IPS-15b (cell line): ENCODE results near the gene RPL14.

Experiments
- H3K27me3 ChIP-seq: one replicate; pipeline ENCODE4 v1.6.1; 2013; ENCODE audit warnings: low read length; ENCODE audit not compliant: control insufficient read depth, insufficient read depth
- H3K36me3 ChIP-seq: one replicate; pipeline ENCODE4 v1.6.1; 2013; ENCODE audit warnings: low read length; ENCODE audit not compliant: control insufficient read depth, insufficient read depth
- H3K4me1 ChIP-seq: one replicate; pipeline ENCODE4 v1.6.1; 2013; ENCODE audit warnings: mild to moderate bottlenecking, low read length; ENCODE audit not compliant: control insufficient read depth, insufficient read depth
- H3K4me3 ChIP-seq: one replicate; pipeline ENCODE4 v1.5.1; 2013; ENCODE audit warnings: low read depth, low read length
- H3K9ac ChIP-seq: one replicate; pipeline ENCODE4 v1.6.1; 2013; ENCODE audit warnings: low read depth, mild to moderate bottlenecking, low read length
- H3K9me3 ChIP-seq: one replicate; pipeline ENCODE4 v1.6.1; 2013; ENCODE audit warnings: mild to moderate bottlenecking, low read length; ENCODE audit not compliant: control insufficient read depth, insufficient read depth

Gene RPL14

GRCh38 chr3:40464339-40465110, 7.4 kb downstream of the RPL14 start:
- no peaks in the 10 kb centered on the region for H3K9me3 ChIP-seq
- no peaks in the 10 kb centered on the region for H3K27me3 ChIP-seq
- H3K4me1 ChIP-seq: no peaks in the 10 kb centered on the region
- H3K9ac ChIP-seq: no peak overlapping the region
- peaks cover 22% of the 10 kb centered on the region for H3K36me3 ChIP-seq
- H3K4me3 ChIP-seq: no peak overlapping the region

GRCh38 chr3:40465111-40465407, 7.9 kb downstream of the RPL14 start:
- Histone ChIP-seq H3K4me1 (no peaks in the 10 kb centered on the region), H3K9me3 (no peaks in the 10 kb centered on the region), H3K36me3 (peaks cover 18% of the 10 kb centered on the region), H3K27me3 (no peaks in the 10 kb centered on the region), H3K9ac (no peak overlapping the region), H3K4me3 (no peak overlapping the region)

GRCh38 chr3:40465456-40465855, 8.3 kb downstream of the RPL14 start:
- Histone ChIP-seq H3K36me3 (peaks cover 14% of the 10 kb centered on the region), H3K9me3 (no peaks in the 10 kb centered on the region), H3K27me3 (no peaks in the 10 kb centered on the region), H3K4me1 (no peaks in the 10 kb centered on the region), H3K9ac (no peak overlapping the region), H3K4me3 (no peak overlapping the region)

- Histone ChIP-seq H3K36me3 (peaks cover 2% of the 10 kb centered on the region), H3K4me1 (no peaks in the 10 kb centered on the region), H3K9ac (no peak overlapping the region), H3K4me3 (no peak overlapping the region), H3K9me3 (no peaks in the 10 kb centered on the region), H3K27me3 (no peaks in the 10 kb centered on the region)
Observed at GRCh38 chr3:40468018-40468417, 10.9 kb downstream of the RPL14 start.

GRCh38 chr3:40470701-40471100, 13.6 kb downstream of the RPL14 start:
- Histone ChIP-seq H3K27me3 (no peaks in the 10 kb centered on the region), H3K4me1 (no peaks in the 10 kb centered on the region), H3K36me3 (no peaks in the 10 kb centered on the region), H3K4me3 (no peak overlapping the region), H3K9ac (no peak overlapping the region), H3K9me3 (no peaks in the 10 kb centered on the region)

DNA sequence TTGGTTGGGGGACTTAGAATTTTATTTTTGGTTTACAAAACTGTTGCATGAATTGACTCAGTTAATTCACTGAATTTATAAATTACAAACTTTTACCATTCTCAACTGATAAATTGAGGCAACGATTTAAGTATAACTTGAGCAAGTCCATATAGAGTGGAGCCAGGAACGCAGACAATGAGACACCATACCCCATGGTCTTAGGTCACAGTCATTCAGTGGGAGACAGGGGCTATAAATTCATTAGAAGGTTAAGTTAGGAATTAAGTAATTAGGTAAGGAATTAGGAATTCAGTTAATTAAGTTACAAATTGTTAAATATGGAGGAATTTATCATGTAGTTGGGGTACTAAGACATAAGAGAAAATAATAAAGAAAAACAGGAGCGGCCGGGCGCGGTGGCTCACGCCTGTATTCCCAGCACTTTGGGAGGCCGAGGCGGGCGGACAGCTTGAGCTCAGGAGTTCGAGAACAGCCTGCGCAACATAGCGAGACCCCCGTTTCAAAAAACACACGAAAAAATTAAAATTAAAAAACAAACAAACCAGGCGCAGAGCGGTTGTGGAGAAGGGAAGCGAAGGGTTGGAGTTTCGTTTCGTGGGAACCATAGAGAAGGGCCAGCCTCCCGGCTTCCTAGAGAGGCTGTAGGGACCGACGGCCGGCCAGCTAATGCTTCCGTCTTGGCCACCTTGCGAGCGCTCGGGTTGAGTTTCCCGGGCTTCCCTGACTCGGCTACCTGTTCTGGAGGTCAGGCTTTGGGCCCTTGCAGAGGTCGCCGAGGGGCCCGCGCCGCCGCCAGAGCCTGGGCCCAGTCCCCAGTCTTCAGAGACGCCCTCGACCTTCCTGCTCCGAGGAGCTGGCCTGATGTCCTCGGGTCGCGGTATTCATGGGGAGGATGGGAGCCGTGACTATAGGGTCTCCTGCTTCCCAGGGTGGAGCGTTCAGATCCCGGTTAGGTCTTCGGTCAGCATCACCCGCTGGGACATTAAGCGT, 19.6 kb downstream of the RPL14 start, which contains the start of gene ZNF619:
TSS of gene ZNF619 (plus strand) at position 645 of the 993 bp plus-strand sequence. CDS start 858 bp downstream, outside the sequence.
- Histone ChIP-seq H3K36me3 (no peaks in the 10 kb centered on the region), H3K9ac (peak within 1 kb of the TSS; percentile 58), H3K4me3 (peak within 1 kb of the TSS; percentile 62), H3K9me3 (no peaks in the 10 kb centered on the region), H3K4me1 (peaks cover 4% of the 10 kb centered on the region), H3K27me3 (no peaks in the 10 kb centered on the region)

DNA sequence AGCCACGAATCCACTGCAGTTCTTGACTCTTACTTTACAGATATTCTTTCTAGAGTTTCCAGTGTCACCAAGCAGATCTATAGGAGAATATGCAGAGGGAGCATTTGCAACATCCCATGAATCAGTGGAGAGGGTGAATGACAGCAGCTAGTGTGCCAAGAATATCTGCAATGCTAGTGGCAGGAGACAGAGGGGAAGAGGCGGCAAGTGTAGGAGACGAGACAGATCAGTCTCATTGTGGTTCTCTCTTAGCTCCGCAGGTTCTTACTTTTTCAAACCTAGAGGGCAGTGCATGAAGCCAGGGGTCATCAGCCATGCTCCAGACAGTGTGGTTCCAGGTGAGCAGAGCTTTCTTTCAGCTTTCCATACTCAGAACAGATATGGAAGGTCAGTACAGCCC, 20.5 kb downstream of the RPL14 start:
- H3K4me1 ChIP-seq: peaks cover 4% of the 10 kb centered on the region
- peak overlapping the region; percentile 62 for H3K4me3 ChIP-seq
- no peaks in the 10 kb centered on the region for H3K9me3 ChIP-seq
- H3K9ac ChIP-seq: no peak overlapping the region
- no peaks in the 10 kb centered on the region for H3K27me3 ChIP-seq
- no peaks in the 10 kb centered on the region for H3K36me3 ChIP-seq

DNA sequence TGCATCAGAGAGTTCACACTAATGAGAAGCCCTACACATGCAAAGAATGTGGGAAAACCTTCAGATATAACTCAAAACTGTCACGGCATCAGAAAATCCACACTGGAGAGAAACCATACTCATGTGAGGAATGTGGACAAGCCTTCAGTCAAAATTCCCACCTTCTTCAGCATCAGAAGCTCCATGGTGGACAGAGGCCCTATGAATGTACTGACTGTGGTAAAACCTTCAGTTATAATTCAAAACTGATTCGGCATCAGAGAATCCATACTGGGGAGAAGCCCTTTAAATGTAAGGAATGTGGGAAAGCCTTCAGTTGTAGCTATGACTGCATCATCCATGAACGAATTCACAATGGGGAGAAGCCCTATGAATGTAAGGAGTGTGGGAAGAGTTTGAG, 30.0 kb downstream of the RPL14 start:
- H3K9ac ChIP-seq: no peak overlapping the region
- no peaks in the 10 kb centered on the region for H3K4me1 ChIP-seq
- peaks cover 8% of the 10 kb centered on the region for H3K36me3 ChIP-seq
- H3K27me3 ChIP-seq: no peaks in the 10 kb centered on the region
- H3K4me3 ChIP-seq: no peak overlapping the region
- peaks cover 4% of the 10 kb centered on the region for H3K9me3 ChIP-seq

DNA sequence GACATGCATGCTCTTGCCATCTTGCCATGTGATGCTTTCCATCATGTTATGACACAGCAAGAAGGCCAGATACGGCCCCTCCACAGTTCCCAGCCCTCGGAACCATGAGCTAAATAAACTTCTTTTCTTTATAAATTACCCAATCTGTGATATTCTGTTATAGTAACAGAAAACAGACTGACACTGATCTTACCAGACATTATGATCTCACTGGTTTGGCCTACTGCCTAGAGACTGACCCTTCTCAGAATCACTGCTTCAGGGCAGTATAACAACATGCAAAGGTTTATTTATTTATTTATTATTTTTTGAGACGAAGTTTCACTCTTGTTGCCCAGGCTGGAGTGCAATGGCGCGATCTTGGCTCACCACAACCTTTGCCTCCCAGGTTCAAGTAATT, 33.8 kb downstream of the RPL14 start:
- Histone ChIP-seq H3K27me3 (no peaks in the 10 kb centered on the region), H3K4me3 (no peak overlapping the region), H3K36me3 (peaks cover 7% of the 10 kb centered on the region), H3K9ac (no peak overlapping the region), H3K9me3 (peaks cover 4% of the 10 kb centered on the region), H3K4me1 (no peaks in the 10 kb centered on the region)

DNA sequence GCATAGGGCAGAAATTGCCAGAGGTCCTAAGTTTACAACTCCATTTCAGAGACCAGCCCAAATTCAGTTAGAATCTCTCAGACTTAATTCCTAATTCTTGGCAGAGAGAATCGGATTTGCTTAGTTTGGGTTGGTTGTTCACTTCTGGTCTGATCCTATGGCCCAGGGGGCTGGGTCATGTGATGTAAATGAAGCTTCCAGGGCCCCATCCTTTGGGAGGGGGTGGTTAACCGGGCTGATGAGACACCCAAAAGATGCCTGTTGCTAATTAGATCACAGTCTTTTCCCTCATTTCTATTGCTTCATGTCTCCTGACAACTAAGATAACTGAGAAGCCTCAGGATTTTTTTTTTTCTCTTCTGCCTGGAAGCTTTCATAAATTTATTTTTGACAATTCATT, 37.6 kb downstream of the RPL14 start:
- no peak overlapping the region for H3K4me3 ChIP-seq
- no peak overlapping the region for H3K9ac ChIP-seq
- no peaks in the 10 kb centered on the region for H3K36me3 ChIP-seq
- no peaks in the 10 kb centered on the region for H3K27me3 ChIP-seq
- H3K9me3 ChIP-seq: no peaks in the 10 kb centered on the region
- no peaks in the 10 kb centered on the region for H3K4me1 ChIP-seq

DNA sequence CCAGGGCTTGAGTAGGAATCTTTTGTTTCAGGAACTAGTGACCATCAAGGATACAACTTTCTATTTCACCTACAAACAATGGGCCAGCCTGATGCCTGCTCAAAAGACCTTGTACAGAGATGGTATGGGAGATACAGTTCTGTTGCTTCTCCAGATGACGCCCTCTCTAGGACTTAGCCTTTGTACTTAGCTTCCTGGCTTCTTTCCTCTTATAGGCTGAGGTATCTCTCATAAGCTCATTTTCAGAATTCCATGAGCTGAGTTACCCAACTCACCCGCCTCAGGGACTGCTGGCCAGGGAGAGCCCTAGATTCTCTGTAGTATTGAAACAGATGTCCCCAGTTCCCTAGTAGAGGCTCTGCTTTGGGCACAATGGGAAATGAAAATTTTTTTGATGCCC, 40.1 kb downstream of the RPL14 start:
- H3K27me3 ChIP-seq: no peaks in the 10 kb centered on the region
- H3K9me3 ChIP-seq: no peaks in the 10 kb centered on the region
- no peaks in the 10 kb centered on the region for H3K36me3 ChIP-seq
- no peaks in the 10 kb centered on the region for H3K4me1 ChIP-seq
- no peak overlapping the region for H3K9ac ChIP-seq
- no peak overlapping the region for H3K4me3 ChIP-seq

DNA sequence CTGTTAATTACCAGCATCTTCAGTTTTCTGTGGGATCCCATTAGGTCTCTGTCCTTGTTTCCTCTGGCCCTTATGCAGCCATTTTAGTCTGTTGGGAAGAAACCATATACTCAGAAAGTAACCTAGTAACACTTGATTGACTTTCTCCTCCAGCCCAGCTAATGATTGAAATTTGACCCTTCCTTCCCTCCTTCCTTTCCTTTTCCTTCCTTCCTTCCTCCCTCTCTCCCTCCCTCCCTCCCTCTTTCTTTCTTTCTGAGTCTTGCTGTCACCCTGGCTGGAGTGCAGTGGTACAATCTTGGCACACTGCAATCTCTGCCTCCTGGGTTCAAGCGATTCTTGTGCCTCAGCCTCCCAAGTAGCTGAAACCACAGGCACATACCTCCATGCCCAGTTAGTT, 42.8 kb downstream of the RPL14 start:
- Histone ChIP-seq H3K9me3 (no peaks in the 10 kb centered on the region), H3K27me3 (no peaks in the 10 kb centered on the region), H3K4me3 (no peak overlapping the region), H3K36me3 (no peaks in the 10 kb centered on the region), H3K4me1 (no peaks in the 10 kb centered on the region), H3K9ac (no peak overlapping the region)
